GM21515 (cell line): ENCODE data around the gene LRSAM1.

ENCODE experiments used
- ATAC-seq: cut with Tn5 transposase; IDR thresholded peaks from one replicate; pipeline ENCODE4 v1.9.1; 2021; ENCODE audit not compliant: unreplicated experiment

Gene LRSAM1

GRCh38 chr9:127450830-127451607 lies at the start of gene LRSAM1, which contains the start of gene RPL12:
LRSAM1 (plus strand) TSS chr9:127451510; CDS start chr9:127454528, 3,018 bp downstream.
RPL12 (minus strand) TSS chr9:127451406; CDS start chr9:127451317, 89 bp downstream.
- peak; percentile 62 for ATAC-seq

GRCh38 chr9:127402401-127403090 lies 48.8 kb upstream of the LRSAM1 start:
- ATAC-seq: no peak

GRCh38 chr9:127403507-127404192 lies 47.7 kb upstream of the LRSAM1 start:
- no peak for ATAC-seq

- ATAC-seq: no peak
Observed at GRCh38 chr9:127404631-127405030, 46.7 kb upstream of the LRSAM1 start.

- ATAC-seq: no peak
Observed at GRCh38 chr9:127405344-127406125, 45.8 kb upstream of the LRSAM1 start.

GRCh38 chr9:127406799-127407491 lies 44.4 kb upstream of the LRSAM1 start:
- no peak for ATAC-seq

- no peak for ATAC-seq
Observed at GRCh38 chr9:127407492-127407843, 43.8 kb upstream of the LRSAM1 start.

- no peak for ATAC-seq
Observed at GRCh38 chr9:127411122-127411521, 40.2 kb upstream of the LRSAM1 start.

- no peak for ATAC-seq
Observed at GRCh38 chr9:127415141-127415540, 36.2 kb upstream of the LRSAM1 start.

- ATAC-seq: no peak
Observed at GRCh38 chr9:127415657-127416056, 35.7 kb upstream of the LRSAM1 start.

GRCh38 chr9:127417131-127418036 lies 33.9 kb upstream of the LRSAM1 start:
- no peak for ATAC-seq

GRCh38 chr9:127418037-127418471 lies 33.3 kb upstream of the LRSAM1 start:
- no peak for ATAC-seq

- ATAC-seq: no peak
Observed at GRCh38 chr9:127419348-127419747, 32.0 kb upstream of the LRSAM1 start.

GRCh38 chr9:127421057-127421456 lies 30.3 kb upstream of the LRSAM1 start:
- ATAC-seq: no peak

GRCh38 chr9:127422133-127422782 lies 29.1 kb upstream of the LRSAM1 start:
- no peak for ATAC-seq

- ATAC-seq: no peak
Observed at GRCh38 chr9:127422787-127423186, 28.5 kb upstream of the LRSAM1 start.

GRCh38 chr9:127423476-127423933 lies 27.8 kb upstream of the LRSAM1 start:
- ATAC-seq: no peak

- ATAC-seq: peak; percentile 79
Observed at GRCh38 chr9:127423934-127424675, 27.2 kb upstream of the LRSAM1 start, which contains the start of gene ZNF79. ZNF79 (plus strand) TSS chr9:127424382; CDS start chr9:127424788, 406 bp downstream.
